GM23338 (cell line): ENCODE measurements around the gene SLC4A3. TPM values are rescaled to one million over a fixed set of nuclear protein-coding genes. Genes with fewer than 3 reads are reported as not detected.

ENCODE experiments used
- ATAC-seq: fragments of 200-7000 bp; cut with Tn5 transposase; 3 replicates; pipeline ENCODE4 v1.9.1; 2020
- DNase-seq: peaks from one replicate; pipeline ENCODE4 v3.0.0-alpha.2; 2015; ENCODE audit warnings: low spot score
- H2AFZ ChIP-seq: fragments of 200-600 bp; sonication (generic); 2 replicates; pipeline ENCODE4 v1.8.0; 2016; ENCODE audit warnings: antibody characterized with exemption, mild to moderate bottlenecking, moderate library complexity
- H3F3A ChIP-seq: fragments of 200-600 bp; sonication (generic); replicated peaks from 2 replicates; pipeline ENCODE4 v1.8.0; 2017; ENCODE audit warnings: antibody characterized with exemption, mixed run types, low read depth
- H3K27ac ChIP-seq: fragments of 200-600 bp; sonication (generic); 2 replicates; pipeline ENCODE4 v1.6.1; 2016; ENCODE audit warnings: low read depth
- H3K27me3 ChIP-seq: fragments of 200-600 bp; sonication (generic); 2 replicates; pipeline ENCODE4 v1.8.0; 2016; ENCODE audit warnings: mild to moderate bottlenecking, mixed run types, moderate library complexity; ENCODE audit not compliant: insufficient read depth
- H3K36me3 ChIP-seq: fragments of 200-600 bp; sonication (generic); 2 replicates; pipeline ENCODE4 v1.8.0; 2016; ENCODE audit warnings: mild to moderate bottlenecking; ENCODE audit not compliant: insufficient read depth
- H3K4me1 ChIP-seq: fragments of 200-600 bp; sonication (generic); 2 replicates; pipeline ENCODE4 v1.8.0; 2016; ENCODE audit warnings: mild to moderate bottlenecking, moderate library complexity; ENCODE audit not compliant: insufficient read depth
- H3K4me2 ChIP-seq: fragments of 200-600 bp; sonication (generic); 2 replicates; pipeline ENCODE4 v1.7.1; 2017; ENCODE audit warnings: mixed run types
- H3K4me3 ChIP-seq: fragments of 200-600 bp; sonication (generic); 2 replicates; pipeline ENCODE4 v1.6.1; 2016; ENCODE audit warnings: mixed run types
- H3K79me2 ChIP-seq: fragments of 200-600 bp; sonication (generic); replicated peaks from 2 replicates; pipeline ENCODE4 v1.8.0; 2017; ENCODE audit warnings: mild to moderate bottlenecking; ENCODE audit not compliant: insufficient read depth
- H3K9me2 ChIP-seq: fragments of 200-600 bp; sonication (generic); 2 replicates; pipeline ENCODE4 v1.8.0; 2017; ENCODE audit not compliant: insufficient read depth
- H4K20me1 ChIP-seq: fragments of 200-600 bp; sonication (generic); replicated peaks from 2 replicates; pipeline ENCODE4 v1.8.0; 2017; ENCODE audit warnings: mild to moderate bottlenecking; ENCODE audit not compliant: insufficient read depth
- H3K27ac Mint-ChIP-seq: 2 replicates; pipeline ENCODE4 v1.8.0; 2020; ENCODE audit warnings: inconsistent platforms, mild to moderate bottlenecking, moderate library complexity, mixed read lengths
- H3K27me3 Mint-ChIP-seq: 3 replicates; pipeline ENCODE4 v1.8.0; 2022; ENCODE audit warnings: low read depth, mild to moderate bottlenecking, moderate library complexity, mixed read lengths, inconsistent platforms; ENCODE audit not compliant: insufficient read depth, poor library complexity
- H3K36me3 Mint-ChIP-seq: 3 replicates; pipeline ENCODE4 v1.8.0; 2021; ENCODE audit warnings: low read depth, mild to moderate bottlenecking, inconsistent platforms, moderate library complexity, mixed read lengths
- H3K4me1 Mint-ChIP-seq: 3 replicates; pipeline ENCODE4 v1.8.0; 2020; ENCODE audit warnings: mild to moderate bottlenecking, inconsistent platforms, mixed read lengths
- H3K4me3 Mint-ChIP-seq: 3 replicates; pipeline ENCODE4 v1.8.0; 2021; ENCODE audit warnings: moderate library complexity, mild to moderate bottlenecking, inconsistent platforms, mixed read lengths
- H3K9me3 Mint-ChIP-seq: 3 replicates; pipeline ENCODE4 v1.8.0; 2020; ENCODE audit warnings: moderate library complexity, mild to moderate bottlenecking, inconsistent platforms, mixed read lengths
- CREB1 ChIP-seq: fragments of 250-450 bp; sonication (Bioruptor Pico); IDR thresholded peaks from 2 replicates; pipeline ENCODE4 v1.5.0; 2020; ENCODE audit warnings: low read depth, mild to moderate bottlenecking, moderate library complexity
- CTCF ChIP-seq, 2 experiments: fragments of 200-600 bp in 1 of 2; sonication (generic) in 1 of 2; conservative IDR thresholded peaks; 2 replicates each; pipeline versions ENCODE4 v1.5.1 to v1.6.1; 2016 to 2017; ENCODE audit warnings: antibody characterized with exemption in 2 of 2, low read depth in 2 of 2, mild to moderate bottlenecking in 2 of 2, moderate library complexity in 1 of 2
- ETS1 ChIP-seq: IDR thresholded peaks from 2 replicates; pipeline ENCODE4 v1.6.1; 2016; ENCODE audit warnings: antibody characterized with exemption
- EZH2 ChIP-seq: fragments of 200-600 bp; sonication (generic); IDR thresholded peaks from one replicate; pipeline ENCODE4 v1.8.0; 2017; ENCODE audit warnings: antibody characterized with exemption, mild to moderate bottlenecking, low read depth; ENCODE audit not compliant: unreplicated experiment
- EZH2phosphoT487 ChIP-seq: fragments of 200-600 bp; sonication (generic); IDR thresholded peaks from one replicate; pipeline ENCODE4 v1.8.1; 2018; ENCODE audit warnings: antibody characterized with exemption; ENCODE audit not compliant: unreplicated experiment
- JUNB ChIP-seq: IDR thresholded peaks from one replicate; pipeline ENCODE4 v1.6.1; 2016; ENCODE audit warnings: antibody characterized with exemption; ENCODE audit not compliant: unreplicated experiment
- NANOG ChIP-seq: IDR thresholded peaks from 2 replicates; pipeline ENCODE4 v1.6.1; 2016; ENCODE audit warnings: antibody characterized with exemption, borderline replicate concordance
- STAT1 ChIP-seq: IDR thresholded peaks from one replicate; pipeline ENCODE4 v1.6.1; 2016; ENCODE audit warnings: antibody characterized with exemption; ENCODE audit not compliant: unreplicated experiment
- ZNF114 ChIP-seq: fragments of 250-450 bp; sonication (Bioruptor Pico); IDR thresholded peaks from 2 replicates; pipeline ENCODE4 v1.5.0; 2020; ENCODE audit warnings: mild to moderate bottlenecking, moderate library complexity
- ZNF331 ChIP-seq: fragments of 250-450 bp; sonication (Bioruptor Pico); IDR thresholded peaks from 2 replicates; pipeline ENCODE4 v1.5.0; 2020; ENCODE audit warnings: low read depth, mild to moderate bottlenecking, moderate library complexity
- ZNF462 ChIP-seq: fragments of 250-450 bp; sonication (Bioruptor Pico); IDR thresholded peaks from 2 replicates; pipeline ENCODE4 v1.5.0; 2020; ENCODE audit warnings: mild to moderate bottlenecking, moderate library complexity
- polyA plus RNA-seq: library from polyadenylated mRNA; unstranded; fragments of >200 nt; fragmentation: Nextera tagmentation; extraction: Ambion mirVana; gene quantifications from 2 replicates; pipeline ENCODE4 v1.2.1, GENCODE V29; 2016
- total RNA-seq: library from RNA; depleted of rRNA; stranded (reverse); fragments of >200 nt; shearing (Covaris generic); gene quantifications from 2 replicates; pipeline ENCODE4 v1.2.3, GENCODE V29; 2014

SLC4A3 gene
- total and polyA plus RNA-seq, 2 experiments from 2014 or later: 3.6 to 6.8 TPM

GRCh38 chr2:219687882-219688559, 60.6 kb downstream of the SLC4A3 start:
- H3K36me3 ChIP-seq: no peaks in the 10 kb centered on the region
- H3K36me3 Mint-ChIP-seq: peaks cover 16% of the 10 kb centered on the region
- peaks cover 19% of the 10 kb centered on the region for H3K27me3 Mint-ChIP-seq
- no peak for ATAC-seq
- peak; percentile 54 for DNase-seq
- H3K4me3 Mint-ChIP-seq: no peak overlapping the region
- no peaks in the 10 kb centered on the region for H3K79me2 ChIP-seq
- 0 out of 2 replicates have a peak, but pooled peaks cover 4% of the 10 kb centered on the region for H3K9me2 ChIP-seq
- peaks cover 17% of the 10 kb centered on the region for H3K9me3 Mint-ChIP-seq
- no peak overlapping the region for H3K4me2 ChIP-seq
- peak overlapping the region; percentile 6; the same call in 1 of the 2 replicates for H2AFZ ChIP-seq
- no peaks in the 10 kb centered on the region for H3K27me3 ChIP-seq
- H3K27ac Mint-ChIP-seq: peak overlapping the region; percentile 60; the same call in 1 of the 2 replicates
- H4K20me1 ChIP-seq: no peaks in the 10 kb centered on the region
- H3F3A ChIP-seq: no peaks in the 10 kb centered on the region
- H3K4me1 Mint-ChIP-seq: peaks cover 46% of the 10 kb centered on the region
- peaks cover 10% of the 10 kb centered on the region for H3K4me1 ChIP-seq
- H3K27ac ChIP-seq: no peak overlapping the region
- H3K4me3 ChIP-seq: no peak overlapping the region
- no peak for TF ChIP-seq STAT1
- TF ChIP-seq CREB1 (CRISPR knock-in tag): peak; percentile 53; the same call in 1 of the 2 replicates
- TF ChIP-seq EZH2phosphoT487: no peak
- TF ChIP-seq ZNF114 (CRISPR knock-in tag): peak; percentile 47; the same call in 1 of the 2 replicates
- TF ChIP-seq CTCF (conservative IDR thresholded peaks at IDR 0.05; ENCODE audit: low read depth in 2 of 2): no peak
- TF ChIP-seq ZNF331 (CRISPR knock-in tag): peak; percentile 55
- TF ChIP-seq NANOG: no peak
- TF ChIP-seq EZH2: no peak
- TF ChIP-seq ETS1: no peak
- no peak for TF ChIP-seq ZNF462 (CRISPR knock-in tag)
- TF ChIP-seq JUNB: no peak
